EH (cell line): ENCODE results near the gene PDGFA.
A peak's percentile ranks its signal among the peaks of the same experiment; 100 is the strongest.

Experiments
- DNase-seq: peaks from one replicate; pipeline ENCODE4 v3.0.0-alpha.2; 2015; ENCODE audit warnings: low read depth

Gene PDGFA

GRCh38 chr7:536231-536630 lies 16.6 kb upstream of the PDGFA start:
- no peak for DNase-seq

GRCh38 chr7:534959-535358 lies 15.3 kb upstream of the PDGFA start:
- no peak for DNase-seq

GRCh38 chr7:534075-534474 lies 14.4 kb upstream of the PDGFA start:
- no peak for DNase-seq

GRCh38 chr7:533266-533665 lies 13.6 kb upstream of the PDGFA start:
- DNase-seq: no peak

GRCh38 chr7:532379-533143 lies 12.9 kb upstream of the PDGFA start:
- DNase-seq: no peak

GRCh38 chr7:531777-532176 lies 12.1 kb upstream of the PDGFA start:
- no peak for DNase-seq

GRCh38 chr7:528451-528850 lies 8.8 kb upstream of the PDGFA start:
- no peak for DNase-seq

- no peak for DNase-seq
These were observed 8.1 kb upstream of the PDGFA start for GRCh38 chr7:527723-528122.

- no peak for DNase-seq
These were observed 6.9 kb upstream of the PDGFA start for GRCh38 chr7:526460-527034.

- peak; percentile 55 for DNase-seq
These were observed 6.1 kb upstream of the PDGFA start for GRCh38 chr7:525740-526139.

- DNase-seq: no peak
These were observed 5.2 kb upstream of the PDGFA start for GRCh38 chr7:524800-525199.

GRCh38 chr7:523347-524336 lies 4.0 kb upstream of the PDGFA start:
- no peak for DNase-seq

- no peak for DNase-seq
These were observed 3.3 kb upstream of the PDGFA start for GRCh38 chr7:522951-523314.

- DNase-seq: peak; percentile 70
These were observed 2.7 kb upstream of the PDGFA start for GRCh38 chr7:522071-522950.

GRCh38 chr7:521221-522070 lies 1.8 kb upstream of the PDGFA start:
- peak; percentile 75 for DNase-seq

- DNase-seq: no peak
These were observed 986 bp upstream of the PDGFA start for GRCh38 chr7:520503-521161.

- DNase-seq: peak; percentile 85
These were observed 789 bp downstream of the PDGFA start for GRCh38 chr7:518630-519483.

- DNase-seq: peak; percentile 75
These were observed 1.6 kb downstream of the PDGFA start for GRCh38 chr7:517774-518629.
